MG63 (cell line): ENCODE results near the gene KIF25. TPM values are rescaled to one million over a fixed set of nuclear protein-coding genes. Genes with fewer than 3 reads are reported as not detected.

ENCODE experiments used
- DNase-seq: peaks from one replicate; pipeline ENCODE4 v3.0.0-alpha.2; 2020
- H3K27me3 ChIP-seq: fragments of 250-450 bp; sonication (Bioruptor Pico); 2 replicates; pipeline ENCODE4 v1.5.1; 2020; ENCODE audit warnings: mild to moderate bottlenecking, moderate library complexity
- H3K36me3 ChIP-seq: fragments of 250-450 bp; sonication (Bioruptor Pico); 2 replicates; pipeline ENCODE4 v1.5.1; 2020; ENCODE audit warnings: mild to moderate bottlenecking, moderate library complexity
- H3K4me3 ChIP-seq: fragments of 250-450 bp; sonication (Bioruptor Pico); 2 replicates; pipeline ENCODE4 v1.5.1; 2020; ENCODE audit warnings: mild to moderate bottlenecking, moderate library complexity
- H3K9me3 ChIP-seq: fragments of 250-450 bp; sonication (Bioruptor Pico); 2 replicates; pipeline ENCODE4 v1.5.1; 2020; ENCODE audit warnings: mild to moderate bottlenecking, moderate library complexity
- total RNA-seq: library from RNA; depleted of rRNA; stranded (reverse); fragments of >200 nt; shearing (Covaris generic); gene quantifications from 2 replicates; pipeline ENCODE4 v1.2.3, GENCODE V29; 2014; ENCODE audit warnings: low replicate concordance

KIF25 gene
- total RNA-seq, 1 experiment from 2014 or later: not detected

DNA sequence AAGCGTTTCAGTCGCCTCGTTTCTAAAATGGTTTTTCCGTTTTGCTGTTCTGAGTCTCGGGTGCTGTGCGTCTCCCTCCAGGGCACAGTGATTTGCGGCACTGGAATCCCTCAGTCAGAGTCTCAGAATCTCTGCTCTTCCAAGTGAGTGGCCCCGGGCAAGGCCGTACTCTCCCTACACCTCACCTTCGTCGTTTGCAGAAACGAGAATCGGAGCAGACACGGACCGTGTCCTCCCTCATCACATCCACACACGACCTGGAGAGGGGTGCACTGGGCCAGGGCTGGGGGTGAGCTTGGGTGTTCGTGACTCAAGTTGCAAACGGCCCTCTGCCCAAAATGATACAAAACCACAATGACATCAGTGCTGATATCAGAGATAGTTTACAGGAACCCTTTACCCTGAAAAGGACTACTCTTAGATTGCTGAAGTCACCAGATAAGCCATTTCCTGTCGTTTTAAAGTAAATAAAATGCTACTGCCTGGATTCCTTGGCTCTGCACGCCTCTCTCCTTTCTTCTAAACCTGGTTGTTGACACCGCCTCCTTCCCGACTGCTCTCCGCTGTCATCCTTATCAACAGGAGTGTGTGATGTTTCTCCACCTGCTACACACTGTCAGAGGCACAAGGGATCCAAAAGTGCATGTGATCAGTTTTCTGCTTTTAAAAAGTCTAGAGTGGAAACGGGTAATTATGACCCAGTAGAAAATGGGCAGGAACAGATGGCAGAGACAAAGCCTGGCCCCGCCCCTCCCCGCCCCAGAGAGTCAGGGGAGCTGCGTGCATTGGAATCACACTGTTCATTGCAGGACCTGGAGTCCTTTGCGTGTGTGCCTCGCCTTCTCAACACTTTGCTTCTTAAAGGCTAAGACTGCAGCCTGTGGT lies 38.4 kb downstream of the KIF25 start:
- DNase-seq: peak; percentile 24

GRCh38 chr6:168037242-168037641 lies 39.8 kb downstream of the KIF25 start:
- no peak overlapping the region for H3K4me3 ChIP-seq
- DNase-seq: no peak
- H3K27me3 ChIP-seq: no peaks in the 10 kb centered on the region
- H3K36me3 ChIP-seq: no peaks in the 10 kb centered on the region
- H3K9me3 ChIP-seq: no peaks in the 10 kb centered on the region

More for the DNA sequence above, 38.4 kb downstream of the KIF25 start:
- Histone ChIP-seq H3K4me3 (peak overlapping the region; percentile 47), H3K27me3 (no peaks in the 10 kb centered on the region), H3K9me3 (no peaks in the 10 kb centered on the region), H3K36me3 (no peaks in the 10 kb centered on the region)

GRCh38 chr6:168037856-168038255 lies 40.4 kb downstream of the KIF25 start:
- no peak for DNase-seq
- Histone ChIP-seq H3K27me3 (no peaks in the 10 kb centered on the region), H3K36me3 (no peaks in the 10 kb centered on the region)

DNA sequence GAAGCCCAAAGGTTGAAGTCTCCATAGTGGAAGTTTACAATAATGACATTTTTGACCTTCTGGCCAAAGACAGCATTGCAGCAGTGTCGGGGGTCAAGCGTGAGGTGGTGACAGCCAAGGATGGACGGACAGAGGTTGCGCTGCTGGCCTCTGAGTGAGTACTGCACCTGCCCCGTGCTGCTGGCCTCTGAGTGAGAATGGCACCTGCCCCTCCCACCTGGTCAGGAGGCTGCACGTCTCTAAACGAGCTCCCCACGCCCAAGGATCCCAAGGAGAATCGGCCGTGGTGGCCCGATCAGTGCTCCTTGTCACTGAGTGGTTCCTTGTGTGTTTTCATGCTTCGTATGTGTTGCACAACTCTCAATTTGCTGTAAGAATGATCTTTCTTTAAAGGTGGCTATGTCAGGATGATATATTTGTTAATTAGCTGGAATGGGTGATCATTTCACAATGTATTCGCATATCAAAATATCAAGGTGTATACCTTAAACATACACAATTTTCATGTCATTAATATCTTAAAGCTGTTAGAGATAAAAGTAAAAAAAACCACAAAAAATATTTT lies 41.2 kb downstream of the KIF25 start:
- DNase-seq: no peak
- no peaks in the 10 kb centered on the region for H3K27me3 ChIP-seq

More at GRCh38 chr6:168037856-168038255, 40.4 kb downstream of the KIF25 start:
- no peak overlapping the region for H3K4me3 ChIP-seq
- H3K9me3 ChIP-seq: no peaks in the 10 kb centered on the region

GRCh38 chr6:168039301-168039700 lies 41.8 kb downstream of the KIF25 start:
- no peaks in the 10 kb centered on the region for H3K27me3 ChIP-seq
- no peak for DNase-seq
- H3K36me3 ChIP-seq: no peaks in the 10 kb centered on the region
- no peak overlapping the region for H3K4me3 ChIP-seq
- no peaks in the 10 kb centered on the region for H3K9me3 ChIP-seq

More for the DNA sequence above, 41.2 kb downstream of the KIF25 start:
- H3K9me3 ChIP-seq: no peaks in the 10 kb centered on the region
- H3K36me3 ChIP-seq: no peaks in the 10 kb centered on the region
- H3K4me3 ChIP-seq: no peak overlapping the region

- Histone ChIP-seq H3K9me3 (no peaks in the 10 kb centered on the region), H3K36me3 (no peaks in the 10 kb centered on the region), H3K4me3 (no peak overlapping the region), H3K27me3 (no peaks in the 10 kb centered on the region)
- no peak for DNase-seq
These were observed 42.4 kb downstream of the KIF25 start for GRCh38 chr6:168039849-168040248.

DNA sequence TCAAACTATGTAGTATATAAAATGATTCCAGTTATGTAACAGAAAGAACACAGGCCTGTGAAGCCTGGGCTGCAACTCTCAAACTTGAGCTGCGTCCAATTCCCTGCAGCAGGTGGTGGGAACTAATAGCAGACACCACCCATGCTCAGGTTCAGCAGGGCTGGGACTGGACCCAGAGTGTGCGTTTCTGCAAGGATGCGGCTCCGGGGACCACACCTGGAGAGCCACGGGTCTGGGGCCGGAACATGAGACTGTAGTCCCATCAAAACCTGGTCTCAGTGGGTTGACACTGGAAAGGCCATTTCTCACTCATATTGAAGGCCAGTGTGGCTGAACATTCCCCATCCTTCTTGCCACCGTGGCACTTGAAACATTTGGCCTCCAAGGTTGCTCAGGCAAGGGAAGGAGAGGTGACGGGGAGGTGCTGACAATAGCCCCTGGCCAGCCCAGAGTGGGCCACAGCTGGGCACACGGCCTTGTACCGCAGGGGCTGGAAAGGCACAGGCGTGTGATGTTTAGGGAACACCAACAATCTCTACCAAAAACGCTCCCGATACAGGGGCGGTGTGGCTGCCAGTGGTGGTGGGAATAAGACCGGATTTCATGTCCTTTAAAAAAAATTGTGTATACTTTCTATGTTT lies 43.5 kb downstream of the KIF25 start:
- Histone ChIP-seq H3K27me3 (no peaks in the 10 kb centered on the region), H3K36me3 (no peaks in the 10 kb centered on the region), H3K4me3 (no peak overlapping the region), H3K9me3 (no peaks in the 10 kb centered on the region)
- no peak for DNase-seq

GRCh38 chr6:168041928-168042327 lies 44.5 kb downstream of the KIF25 start:
- no peak for DNase-seq
- H3K36me3 ChIP-seq: no peaks in the 10 kb centered on the region
- no peak overlapping the region for H3K4me3 ChIP-seq
- H3K27me3 ChIP-seq: no peaks in the 10 kb centered on the region
- no peaks in the 10 kb centered on the region for H3K9me3 ChIP-seq

- H3K36me3 ChIP-seq: no peaks in the 10 kb centered on the region
- DNase-seq: no peak
- H3K4me3 ChIP-seq: no peak overlapping the region
- H3K9me3 ChIP-seq: no peaks in the 10 kb centered on the region
- H3K27me3 ChIP-seq: no peaks in the 10 kb centered on the region
These were observed 45.1 kb downstream of the KIF25 start for GRCh38 chr6:168042426-168043192.

DNA sequence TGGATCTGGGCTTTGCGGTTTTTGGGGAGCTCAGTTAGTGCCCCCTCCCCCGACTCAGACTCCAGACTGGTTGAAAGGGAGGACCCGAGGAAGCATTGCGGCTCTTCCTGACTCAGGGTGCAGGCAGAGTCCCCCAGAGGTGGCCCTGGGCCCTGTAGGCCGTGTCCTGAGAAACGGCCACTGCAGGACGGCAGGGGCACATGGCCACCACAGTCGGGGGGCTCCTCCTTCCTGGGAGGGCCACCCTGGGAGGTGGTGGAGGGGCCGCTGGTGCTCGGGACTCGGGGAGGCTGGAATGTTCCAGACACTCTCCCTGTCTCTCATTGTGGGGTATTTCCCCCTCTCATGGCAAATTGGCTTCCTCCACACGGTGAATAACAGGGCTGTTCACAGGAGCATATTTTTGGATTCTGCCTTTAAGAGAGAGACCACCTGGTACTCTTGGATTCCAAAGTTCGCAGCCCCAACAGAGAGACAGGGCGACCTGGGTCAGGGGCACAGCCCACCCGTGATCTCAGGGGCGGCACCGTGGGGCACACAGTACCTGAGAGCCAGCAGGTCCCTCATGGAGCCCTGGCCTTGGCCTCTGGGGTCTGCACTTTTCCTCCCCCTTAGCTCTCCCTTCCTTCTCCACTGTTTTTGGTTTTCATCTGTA lies 45.8 kb downstream of the KIF25 start:
- Histone ChIP-seq H3K9me3 (no peaks in the 10 kb centered on the region), H3K36me3 (no peaks in the 10 kb centered on the region), H3K4me3 (no peak overlapping the region), H3K27me3 (no peaks in the 10 kb centered on the region)
- DNase-seq: no peak

DNA sequence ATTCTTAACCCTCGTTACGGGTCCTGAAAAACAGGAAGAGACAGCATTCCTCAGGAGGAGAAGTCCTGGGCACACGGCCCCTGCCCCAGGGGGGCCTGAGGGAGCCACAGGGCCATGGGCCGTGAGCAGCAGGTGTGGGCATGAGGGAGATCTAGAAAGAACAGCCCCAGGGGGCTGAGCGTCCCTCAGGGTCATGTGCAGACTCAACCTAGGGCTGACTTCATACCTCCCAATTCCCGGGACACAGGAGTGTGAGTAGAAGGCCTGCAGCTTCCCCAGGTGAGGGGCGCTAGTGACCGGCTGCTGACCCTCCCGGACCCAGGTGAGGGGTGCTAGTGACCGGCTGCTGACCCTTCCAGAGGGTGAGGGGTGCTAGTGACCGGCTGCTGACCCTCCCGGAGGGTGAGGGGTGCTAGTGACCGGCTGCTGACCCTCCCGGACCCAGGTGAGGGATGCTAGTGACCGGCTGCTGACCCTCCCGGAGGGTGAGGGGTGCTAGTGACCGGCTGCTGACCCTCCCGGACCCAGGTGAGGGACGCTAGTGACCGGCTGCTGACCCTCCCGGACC lies 46.5 kb downstream of the KIF25 start:
- Histone ChIP-seq H3K9me3 (no peaks in the 10 kb centered on the region), H3K4me3 (no peak overlapping the region), H3K36me3 (no peaks in the 10 kb centered on the region), H3K27me3 (no peaks in the 10 kb centered on the region)
- no peak for DNase-seq

GRCh38 chr6:168044521-168045130 lies 47.2 kb downstream of the KIF25 start:
- Histone ChIP-seq H3K27me3 (no peaks in the 10 kb centered on the region), H3K9me3 (no peaks in the 10 kb centered on the region), H3K36me3 (no peaks in the 10 kb centered on the region), H3K4me3 (no peak overlapping the region)
- no peak for DNase-seq

DNA sequence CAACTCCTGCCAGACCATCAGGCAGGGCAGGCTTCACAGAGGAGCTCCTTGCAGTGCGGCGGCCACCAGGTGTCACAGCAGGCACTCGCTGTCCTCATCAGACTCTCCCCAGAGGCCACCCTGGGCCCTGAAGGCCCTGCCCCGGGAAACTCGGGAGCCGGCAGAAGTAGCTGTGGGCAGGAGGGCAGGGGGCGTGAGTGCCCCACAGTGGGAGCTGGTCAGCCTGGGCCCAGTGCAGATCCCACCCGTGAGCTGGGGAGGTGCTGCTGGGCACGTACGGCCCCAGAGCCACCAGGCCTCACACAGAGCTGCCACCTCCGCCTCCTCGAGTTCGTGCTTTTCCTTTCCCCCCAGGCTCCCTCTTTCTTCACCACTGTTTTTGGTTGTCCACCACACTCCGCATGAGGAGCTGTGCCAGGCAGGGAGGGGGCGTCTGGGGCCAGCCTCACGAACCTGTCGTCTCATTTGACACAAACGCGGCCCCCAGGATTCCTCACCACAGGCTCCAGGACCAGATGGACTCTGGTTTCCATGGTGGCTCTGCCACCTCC lies 47.7 kb downstream of the KIF25 start:
- no peaks in the 10 kb centered on the region for H3K9me3 ChIP-seq
- H3K27me3 ChIP-seq: no peaks in the 10 kb centered on the region
- H3K36me3 ChIP-seq: no peaks in the 10 kb centered on the region
- H3K4me3 ChIP-seq: no peak overlapping the region
- no peak for DNase-seq

DNA sequence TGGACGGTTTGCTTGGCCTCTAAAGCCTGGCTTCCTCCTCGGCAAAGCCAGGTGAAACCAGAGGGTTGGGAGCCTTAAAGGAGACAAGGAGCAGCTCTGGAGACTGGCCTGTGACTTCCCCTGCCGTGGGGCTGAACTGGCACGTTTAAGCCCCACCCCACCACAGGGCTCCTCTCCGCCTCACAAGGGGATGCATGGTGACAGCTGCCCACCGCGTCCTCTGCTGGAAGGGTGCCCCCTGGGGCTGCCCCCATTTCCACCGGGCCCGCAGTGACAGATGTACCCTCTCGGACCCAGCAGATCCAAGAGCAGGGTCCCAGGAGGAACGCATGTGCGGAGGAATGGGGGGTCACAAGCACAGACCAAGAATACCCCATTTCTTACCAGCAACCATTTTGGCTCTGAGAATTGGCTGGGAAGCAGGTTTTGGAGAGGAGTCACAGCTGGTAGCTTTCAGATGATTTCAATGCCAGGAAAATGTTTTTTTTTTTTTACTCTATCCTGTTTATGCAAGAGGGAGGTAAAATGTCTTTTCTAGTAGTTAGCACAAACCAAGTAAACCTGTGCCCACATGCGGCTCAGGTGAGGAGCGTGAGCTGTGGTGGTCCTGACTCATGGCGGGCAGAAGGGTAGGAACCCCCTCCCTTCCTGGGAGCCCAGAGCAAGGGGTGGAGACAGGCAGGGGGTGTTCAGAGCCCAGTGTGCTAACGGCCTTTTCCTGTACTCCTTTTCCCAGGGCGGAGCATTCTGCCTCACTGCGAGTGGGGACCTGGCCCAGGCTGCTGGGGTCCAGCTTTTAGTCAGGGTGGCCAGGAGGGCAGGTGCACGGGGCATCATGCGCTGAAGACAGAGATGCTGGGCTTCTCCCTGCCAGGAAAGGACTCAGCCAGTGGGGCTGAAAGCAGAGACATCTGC lies 48.5 kb downstream of the KIF25 start:
- Histone ChIP-seq H3K4me3 (no peak overlapping the region), H3K27me3 (no peaks in the 10 kb centered on the region), H3K9me3 (no peaks in the 10 kb centered on the region), H3K36me3 (no peaks in the 10 kb centered on the region)
- DNase-seq: no peak

DNA sequence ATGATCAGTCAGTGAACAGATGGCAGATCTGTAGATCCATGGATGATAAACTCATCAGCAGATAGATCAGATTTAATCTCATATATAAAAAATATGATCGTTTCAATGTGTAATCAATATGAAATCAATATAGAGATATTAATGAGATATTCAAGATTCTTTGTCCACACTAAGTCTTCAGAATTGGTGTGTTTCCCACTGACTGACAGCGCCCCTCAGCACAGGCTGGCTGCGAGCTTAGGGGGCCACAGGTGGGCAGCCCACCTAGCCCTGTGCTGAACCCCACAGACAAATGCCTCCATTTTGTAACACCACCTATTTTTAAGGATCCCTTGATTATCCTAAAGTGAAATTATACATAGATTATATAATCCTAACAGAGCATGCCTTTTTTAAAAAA lies 49.2 kb downstream of the KIF25 start:
- no peak for DNase-seq
- H3K9me3 ChIP-seq: no peaks in the 10 kb centered on the region

More for the DNA sequence above, 49.2 kb downstream of the KIF25 start:
- Histone ChIP-seq H3K27me3 (no peaks in the 10 kb centered on the region), H3K36me3 (no peaks in the 10 kb centered on the region), H3K4me3 (no peak overlapping the region)
